NCI-H1105 (cell line): ENCODE results near the gene SH3RF1.

Experiments used
- DNase-seq: peaks from one replicate; lab custom pipeline; 2025; lab: John Stamatoyannopoulos, UW

SH3RF1 gene

DNA sequence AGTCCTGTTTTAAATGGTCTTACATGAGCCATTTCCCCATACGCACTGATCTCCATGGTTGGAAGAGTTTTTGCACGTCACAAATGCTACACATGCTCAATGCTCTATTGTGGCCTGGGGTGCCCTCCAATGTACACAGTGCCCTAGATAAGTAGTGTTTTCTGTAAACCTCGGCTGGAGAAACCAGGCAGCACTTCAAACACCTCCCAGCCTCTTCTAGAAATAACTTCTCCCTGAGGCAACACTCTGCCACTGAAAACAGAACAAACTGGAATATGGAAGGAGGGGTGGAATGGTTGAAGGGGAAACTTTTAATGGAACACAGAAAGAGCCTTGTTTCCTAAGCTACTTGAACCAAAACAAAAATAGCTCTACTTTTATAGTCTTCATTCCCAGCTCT lies 136.8 kb downstream of the SH3RF1 start:
- no peak for DNase-seq

DNA sequence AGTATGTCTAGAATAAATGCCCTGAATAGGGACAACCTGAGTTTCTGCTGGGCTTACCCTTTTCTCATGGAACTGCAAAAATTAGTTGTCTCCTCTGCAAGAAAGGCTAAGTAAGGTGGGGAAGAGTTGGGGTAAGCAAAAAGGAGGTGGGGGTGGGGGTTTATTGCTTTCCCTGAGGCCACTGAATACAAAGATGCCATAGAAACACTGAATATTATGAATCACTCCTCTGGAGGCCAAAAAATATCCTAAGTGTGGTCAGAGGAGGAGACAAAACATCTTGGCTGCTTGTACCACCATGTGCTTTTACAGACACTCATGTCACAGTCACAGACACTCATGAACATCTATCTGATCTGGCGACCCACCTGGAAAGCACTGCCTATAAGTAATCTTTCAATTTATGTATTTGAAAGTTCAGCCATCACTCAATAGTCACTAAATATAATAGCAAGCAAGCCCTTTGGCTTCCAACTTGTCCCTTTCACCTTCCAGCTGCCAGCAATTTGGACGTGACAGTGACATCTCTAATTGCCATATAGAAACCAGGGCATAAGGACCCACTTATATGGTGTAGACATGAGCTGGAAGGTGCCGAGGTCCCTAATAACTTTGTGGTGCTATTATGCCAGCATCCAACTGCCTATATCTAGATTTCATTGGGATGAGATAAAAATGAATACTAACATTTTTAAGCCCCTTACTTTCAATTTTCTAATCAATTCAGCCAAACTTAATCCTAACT lies 138.0 kb downstream of the SH3RF1 start:
- no peak for DNase-seq

DNA sequence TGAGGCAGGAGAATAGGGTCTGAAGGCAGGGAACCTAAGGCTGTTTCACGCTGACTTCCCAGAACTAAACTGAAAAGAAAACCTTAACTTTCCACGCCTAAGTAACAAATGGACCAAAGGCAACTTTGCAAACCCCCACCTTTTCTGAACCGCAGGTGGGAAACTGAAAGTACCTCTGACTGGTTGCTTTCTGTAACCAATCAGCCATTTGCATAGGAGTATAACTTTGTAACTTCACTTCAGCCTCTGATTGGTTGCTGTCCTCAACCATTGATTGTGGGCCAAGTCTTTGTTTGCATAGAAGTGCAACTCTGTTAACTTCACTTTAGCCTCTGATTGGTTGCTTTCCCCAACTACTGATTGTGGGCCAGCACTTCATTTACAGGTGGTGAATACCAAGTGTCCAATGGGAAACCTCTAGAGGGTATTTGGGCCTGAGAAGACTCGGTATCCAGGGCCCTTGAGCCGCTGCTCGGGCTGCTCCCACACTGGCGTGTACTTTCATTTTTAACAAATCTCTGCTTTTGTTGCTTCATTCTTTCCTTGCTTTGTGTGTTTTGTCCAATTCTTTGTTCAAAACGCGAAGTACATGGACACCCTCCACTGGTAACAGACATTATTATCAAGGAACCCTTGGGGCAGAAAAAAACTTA lies 139.1 kb downstream of the SH3RF1 start:
- DNase-seq = no peak

DNA sequence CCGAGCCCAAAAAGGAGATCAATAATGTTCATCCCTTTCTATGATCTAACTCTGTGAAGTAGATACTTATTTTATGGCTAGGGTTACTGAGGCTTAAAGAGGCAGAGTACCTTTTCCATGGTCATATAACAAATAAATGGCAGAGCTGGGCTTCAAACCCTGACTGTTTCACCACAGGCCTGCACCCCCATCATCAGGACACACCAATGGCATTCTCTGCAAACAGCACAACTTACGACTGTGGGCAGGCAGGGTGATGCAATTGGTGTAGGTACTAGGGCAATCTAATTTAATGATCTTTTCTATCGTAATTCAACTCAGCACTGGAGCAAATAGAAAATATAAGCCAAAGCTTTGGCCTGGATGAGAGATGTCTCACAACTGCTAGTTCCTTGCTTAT lies 141.9 kb downstream of the SH3RF1 start:
- no peak for DNase-seq

DNA sequence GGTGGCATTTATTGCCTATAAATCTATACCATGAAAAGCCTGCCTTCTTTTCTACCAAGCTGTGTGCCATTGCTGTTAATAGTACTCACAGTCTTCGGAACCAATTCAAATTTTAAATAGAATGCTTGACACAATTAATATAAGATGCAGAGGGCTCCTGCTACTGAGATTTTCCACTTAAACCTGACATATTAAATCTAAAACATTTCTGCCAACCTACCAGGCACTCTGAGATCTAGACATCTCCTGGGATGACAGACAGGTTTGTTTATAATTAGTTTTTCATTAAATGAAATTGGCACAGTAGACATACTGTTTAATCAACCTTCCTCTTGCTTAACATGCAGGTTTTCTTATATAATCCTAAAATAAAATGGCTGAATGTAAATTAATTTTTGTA lies 143.4 kb downstream of the SH3RF1 start:
- DNase-seq = no peak

GRCh38 chr4:169124661-169125060 lies 146.1 kb downstream of the SH3RF1 start:
- no peak for DNase-seq

- DNase-seq = no peak
Observed at GRCh38 chr4:169122422-169122821, 148.3 kb downstream of the SH3RF1 start.

DNA sequence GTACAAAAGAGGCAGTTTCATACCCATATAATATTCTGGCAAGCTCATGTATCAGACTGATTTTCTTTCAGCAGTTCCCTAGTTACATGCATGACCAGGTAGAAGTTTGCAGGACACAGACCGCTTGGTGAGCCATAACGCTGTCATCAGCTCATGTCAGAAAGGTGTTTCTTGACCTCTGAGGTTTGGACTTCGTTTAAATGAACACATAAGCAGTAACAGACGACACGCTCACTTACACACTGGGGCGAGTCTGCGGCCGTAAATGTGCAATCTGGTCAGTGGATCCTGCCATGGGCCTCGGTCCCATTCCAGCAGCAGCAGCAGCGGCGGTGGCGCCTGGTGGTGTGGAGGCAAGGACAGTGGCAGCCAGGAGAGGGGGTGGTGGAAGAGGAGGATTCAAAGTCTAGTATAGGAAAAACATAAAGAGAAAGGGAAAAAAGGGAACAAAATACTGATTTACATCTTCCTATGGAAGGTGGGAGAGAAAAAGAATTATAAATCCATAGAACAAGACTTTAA lies 148.8 kb downstream of the SH3RF1 start:
- no peak for DNase-seq

- DNase-seq = no peak
Observed at GRCh38 chr4:169120624-169121023, 150.1 kb downstream of the SH3RF1 start.

- no peak for DNase-seq
Observed at GRCh38 chr4:169119536-169119935, 151.2 kb downstream of the SH3RF1 start.

DNA sequence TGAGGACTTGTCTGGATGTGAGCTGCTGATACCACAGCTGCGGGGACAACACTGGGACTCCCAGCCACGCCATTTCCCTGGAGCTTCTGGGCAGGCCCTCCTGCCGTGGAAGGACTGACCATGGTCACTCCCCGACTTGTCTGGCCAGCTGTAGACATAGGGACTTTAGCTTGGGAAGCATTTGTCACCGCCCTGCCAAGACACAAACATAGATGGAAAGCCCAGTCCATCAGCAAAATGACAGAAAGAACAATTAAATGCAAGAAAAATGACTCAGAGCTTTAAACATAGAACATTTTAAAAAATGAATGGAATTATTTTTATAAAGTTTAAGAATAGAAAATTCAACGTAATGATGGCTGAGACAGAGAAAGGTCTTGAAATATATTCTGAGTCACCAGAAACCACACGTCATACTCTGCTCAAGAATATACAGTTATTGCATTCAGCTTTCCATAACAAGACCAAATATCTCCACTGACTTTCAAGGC lies 153.1 kb downstream of the SH3RF1 start:
- no peak for DNase-seq

DNA sequence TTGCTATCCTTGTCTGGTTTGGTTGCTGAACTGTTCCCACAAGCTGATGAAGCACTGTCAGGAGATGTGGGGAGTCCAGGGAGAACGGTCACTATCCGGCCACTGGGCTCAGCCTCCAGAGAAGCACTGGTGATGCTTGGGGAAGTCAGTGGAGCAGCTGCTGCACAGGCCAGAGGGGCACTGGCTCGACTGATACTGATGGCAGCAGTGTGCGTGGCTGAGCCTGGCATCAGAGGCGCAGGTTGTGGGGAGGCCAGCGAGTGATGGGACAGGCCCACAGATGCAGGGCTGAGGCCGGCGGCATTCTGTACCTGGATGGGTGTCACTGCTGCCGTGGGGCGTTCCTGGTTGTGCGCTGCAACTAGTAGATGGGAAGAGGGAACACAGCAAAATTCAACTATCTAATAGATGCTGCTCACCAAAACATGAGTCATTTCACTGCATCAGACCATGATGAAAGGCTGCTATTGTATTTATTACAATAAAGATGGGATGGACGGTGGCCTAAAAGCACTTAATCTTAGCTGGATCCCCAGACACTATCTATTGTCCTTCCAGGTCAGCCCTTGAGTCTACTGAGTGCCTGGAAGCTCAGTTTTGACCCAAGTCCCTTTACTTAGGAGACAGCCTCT lies 154.4 kb downstream of the SH3RF1 start:
- no peak for DNase-seq

GRCh38 chr4:169115897-169116254 lies 154.9 kb downstream of the SH3RF1 start:
- DNase-seq = no peak

GRCh38 chr4:169115144-169115896 lies 155.4 kb downstream of the SH3RF1 start:
- no peak for DNase-seq

GRCh38 chr4:169114341-169114974 lies 156.3 kb downstream of the SH3RF1 start:
- no peak for DNase-seq

GRCh38 chr4:169110633-169111032 lies 160.1 kb downstream of the SH3RF1 start:
- DNase-seq = no peak

DNA sequence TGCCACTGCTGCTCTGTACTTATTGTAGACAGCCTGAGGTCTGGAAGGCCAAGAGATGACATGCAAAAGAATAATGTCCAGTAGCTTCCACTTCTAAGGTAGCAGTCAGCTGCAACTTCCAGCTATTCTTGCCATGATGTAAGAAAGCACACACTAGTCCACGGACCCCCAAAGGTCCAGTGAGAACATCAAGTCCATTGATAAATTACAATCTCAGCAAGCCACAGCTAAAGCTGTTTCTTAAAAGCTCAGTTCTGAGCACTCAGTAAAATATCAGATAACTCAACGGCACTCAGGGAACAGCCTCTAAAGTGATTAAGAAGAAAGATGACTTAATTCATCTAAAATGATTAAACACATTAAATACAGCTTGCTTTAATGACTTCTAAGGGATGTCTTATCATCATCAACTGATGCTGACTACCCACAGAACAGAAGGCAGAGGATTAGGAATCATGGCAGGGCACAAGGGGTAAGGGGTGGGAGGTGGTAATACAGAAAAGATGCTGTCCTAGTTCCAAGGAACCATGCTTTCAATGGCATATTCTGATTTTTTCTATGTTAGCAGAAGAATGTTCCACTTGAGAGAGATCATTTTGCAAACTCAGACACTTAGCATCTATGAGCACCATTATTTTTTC lies 161.6 kb downstream of the SH3RF1 start:
- DNase-seq = no peak

DNA sequence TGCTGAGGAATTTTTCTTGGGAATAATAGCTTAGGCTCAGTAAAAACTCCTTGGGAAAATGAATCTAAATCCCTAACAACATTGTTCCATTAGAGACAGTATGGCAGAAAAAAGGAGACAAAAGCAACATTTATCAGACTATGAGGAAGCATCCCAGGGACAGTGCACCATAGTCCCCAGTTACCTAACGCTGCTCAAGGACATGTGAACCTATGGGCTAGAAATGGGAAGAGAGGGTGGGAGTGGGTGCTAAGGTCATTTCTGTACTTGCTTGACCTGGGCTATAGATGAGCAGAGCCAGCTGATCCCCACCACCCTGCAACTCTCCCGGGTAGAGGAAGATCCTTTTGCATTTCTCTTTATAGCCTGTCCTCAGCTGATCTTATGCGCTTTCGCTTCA lies 162.5 kb downstream of the SH3RF1 start:
- no peak for DNase-seq

- DNase-seq = no peak
Observed at GRCh38 chr4:169107528-169107927, 163.2 kb downstream of the SH3RF1 start.

GRCh38 chr4:169106696-169107229 lies 164.0 kb downstream of the SH3RF1 start:
- no peak for DNase-seq

GRCh38 chr4:169105620-169106019 lies 165.1 kb downstream of the SH3RF1 start:
- DNase-seq = no peak
